ENCODE data around the gene CD3G.
"Not testable (repeated sequence)": the region's sequence is repeated elsewhere in the genome, so short reads cannot be mapped to it uniquely, and the experiment has no call there.

CD3G gene

DNA sequence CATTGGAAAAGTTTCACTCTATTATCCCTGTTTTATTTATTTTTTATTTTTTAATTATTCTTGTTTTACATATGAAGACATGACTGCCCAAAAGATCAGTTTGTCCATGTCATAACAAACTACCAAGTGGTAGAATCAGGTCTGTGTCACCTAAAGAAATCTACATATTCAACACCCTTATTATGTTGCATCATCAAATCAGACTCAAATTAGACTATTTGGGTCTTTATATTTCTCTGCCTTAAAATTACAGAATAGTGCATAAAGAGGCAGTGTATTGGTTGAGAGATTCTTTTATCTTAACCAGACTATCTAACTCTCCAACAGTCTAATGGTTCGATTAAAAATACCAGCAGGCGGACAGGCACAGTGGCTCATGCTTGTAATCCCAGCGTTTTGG, 38.8 kb downstream of the CD3G start:
- FAIRE-seq, result no peak

DNA sequence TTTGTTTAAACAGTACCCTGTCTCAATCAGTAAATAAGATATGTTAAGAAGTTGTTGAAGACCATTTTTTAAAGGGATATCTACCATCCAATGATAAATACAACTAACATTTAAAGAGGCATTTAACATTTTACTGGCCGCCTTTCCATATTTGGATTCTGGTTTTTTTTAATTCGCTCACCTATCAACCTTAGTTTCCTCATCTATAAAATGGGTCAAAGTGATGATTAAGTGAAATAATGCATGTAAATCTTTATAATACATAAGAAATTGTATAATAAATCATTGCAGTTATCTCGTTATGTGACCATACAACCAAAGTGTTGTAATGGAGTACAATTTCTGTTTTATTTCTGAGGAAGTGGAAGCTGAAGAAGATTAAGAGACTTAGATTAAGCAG, 39.5 kb downstream of the CD3G start:
- FAIRE-seq, result no peak

DNA sequence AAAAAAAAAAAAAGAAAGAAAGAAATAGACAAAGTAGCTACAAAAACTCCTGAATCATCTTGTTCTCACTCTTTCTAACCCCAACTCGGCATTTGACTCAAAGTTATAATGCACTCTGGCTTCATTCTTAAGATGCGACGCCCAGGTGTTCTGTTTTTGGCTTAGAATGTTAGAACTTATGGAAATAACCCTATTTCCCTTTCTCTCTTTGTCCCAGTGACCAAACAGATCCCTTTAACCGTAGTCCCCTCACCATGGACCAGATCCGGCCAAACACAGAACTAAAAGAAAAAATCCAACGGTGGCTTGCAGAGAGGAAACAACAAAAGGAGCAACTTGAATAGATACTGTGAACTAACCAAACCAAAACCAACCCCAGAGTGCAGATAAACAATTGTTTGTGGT, 52.0 kb downstream of the CD3G start:
- FAIRE-seq, result no peak

DNA sequence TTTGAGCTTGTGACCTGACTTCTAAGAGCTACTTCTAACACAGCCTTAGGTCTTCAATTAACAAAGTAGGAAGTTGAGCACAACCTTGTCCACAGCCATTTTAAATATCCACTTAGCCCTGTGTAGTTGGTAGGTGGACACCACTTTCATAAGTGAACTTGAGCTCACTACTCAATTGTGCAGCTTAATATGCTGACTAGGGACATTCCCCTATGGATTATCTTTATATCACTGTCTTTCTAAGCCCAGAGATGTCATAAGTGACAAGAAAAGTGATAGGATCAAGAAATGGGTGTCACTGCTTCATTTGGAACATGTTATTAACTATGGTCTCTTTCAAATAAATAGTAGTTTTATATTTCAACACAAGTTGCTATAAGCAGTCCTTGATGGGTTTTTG, 53.3 kb downstream of the CD3G start:
- FAIRE-seq, result no peak

DNA sequence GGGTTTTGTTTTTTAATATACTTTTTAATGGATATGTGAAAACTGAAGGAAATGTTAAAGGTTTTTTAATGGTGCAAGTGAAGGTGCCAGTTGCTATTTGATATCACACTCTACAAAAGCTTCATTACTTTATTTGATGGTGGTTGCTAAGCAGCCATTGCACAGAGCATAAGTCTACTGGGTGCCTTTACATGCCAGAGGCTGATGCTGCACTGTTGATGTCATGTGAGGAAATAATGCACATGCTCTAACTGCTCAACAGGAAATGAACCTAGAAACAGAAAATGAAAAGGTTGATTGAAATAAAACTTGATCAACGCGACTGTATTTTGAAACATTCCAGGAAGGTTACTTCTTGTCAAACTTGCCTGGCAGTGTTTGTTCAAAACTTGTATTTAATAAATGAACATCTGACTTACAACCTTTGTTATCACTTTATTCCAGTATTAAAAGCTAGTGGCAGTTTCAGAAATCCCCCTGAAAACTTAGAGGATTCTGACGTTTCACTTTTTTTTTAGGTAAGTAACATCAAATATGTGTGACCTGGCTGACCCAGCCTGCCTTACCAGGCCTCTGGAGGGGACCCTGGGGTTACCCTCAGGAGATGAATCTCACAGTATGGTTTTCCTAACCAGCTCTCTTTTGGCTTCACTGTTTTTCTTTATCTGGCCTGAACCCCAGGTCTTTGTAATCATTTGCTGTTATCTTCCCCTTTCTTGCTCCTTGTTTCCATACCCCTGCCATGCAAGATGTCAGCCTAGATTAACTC, 54.8 kb downstream of the CD3G start:
- FAIRE-seq, result no peak

DNA sequence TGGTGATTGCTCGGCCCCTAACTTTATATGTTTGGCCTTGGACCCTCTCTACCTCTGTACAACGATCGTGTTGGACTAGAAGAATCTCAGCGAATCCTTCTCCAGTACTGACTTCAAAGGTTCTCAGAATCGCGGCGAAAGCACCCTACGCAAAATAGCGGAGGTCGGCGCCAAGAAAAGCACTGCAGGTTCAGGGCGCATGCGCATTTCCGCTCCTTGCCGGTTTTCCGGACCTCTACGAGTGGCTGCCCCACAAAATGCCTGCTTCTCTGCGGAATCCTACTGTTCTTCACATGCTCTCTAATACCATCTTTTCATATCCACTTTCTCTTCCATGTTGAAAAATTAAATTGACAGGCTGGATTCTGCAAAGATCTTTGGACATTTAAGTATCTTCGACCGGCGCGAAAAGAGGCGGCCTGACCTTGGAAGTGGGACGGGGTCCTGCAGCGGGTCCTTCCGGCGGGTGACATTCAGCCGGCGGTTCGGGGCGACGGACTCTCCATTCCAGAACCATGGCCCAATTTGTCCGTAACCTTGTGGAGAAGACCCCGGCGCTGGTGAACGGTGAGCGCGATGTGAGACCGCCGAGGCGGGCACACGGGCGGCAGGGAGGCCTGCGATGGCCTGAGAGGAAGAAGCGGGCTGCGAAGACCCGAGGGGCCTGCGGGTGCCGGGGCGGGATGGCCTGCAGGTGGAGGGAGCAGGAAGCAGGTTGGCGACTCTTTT, 57.2 kb downstream of the CD3G start, which contains the start of gene ATP5MG:
Gene ATP5MG, plus strand, starts transcription at position 456 of the 729 bp plus-strand sequence. Its CDS starts 60 bp downstream, at position 516.
- no peak for FAIRE-seq

DNA sequence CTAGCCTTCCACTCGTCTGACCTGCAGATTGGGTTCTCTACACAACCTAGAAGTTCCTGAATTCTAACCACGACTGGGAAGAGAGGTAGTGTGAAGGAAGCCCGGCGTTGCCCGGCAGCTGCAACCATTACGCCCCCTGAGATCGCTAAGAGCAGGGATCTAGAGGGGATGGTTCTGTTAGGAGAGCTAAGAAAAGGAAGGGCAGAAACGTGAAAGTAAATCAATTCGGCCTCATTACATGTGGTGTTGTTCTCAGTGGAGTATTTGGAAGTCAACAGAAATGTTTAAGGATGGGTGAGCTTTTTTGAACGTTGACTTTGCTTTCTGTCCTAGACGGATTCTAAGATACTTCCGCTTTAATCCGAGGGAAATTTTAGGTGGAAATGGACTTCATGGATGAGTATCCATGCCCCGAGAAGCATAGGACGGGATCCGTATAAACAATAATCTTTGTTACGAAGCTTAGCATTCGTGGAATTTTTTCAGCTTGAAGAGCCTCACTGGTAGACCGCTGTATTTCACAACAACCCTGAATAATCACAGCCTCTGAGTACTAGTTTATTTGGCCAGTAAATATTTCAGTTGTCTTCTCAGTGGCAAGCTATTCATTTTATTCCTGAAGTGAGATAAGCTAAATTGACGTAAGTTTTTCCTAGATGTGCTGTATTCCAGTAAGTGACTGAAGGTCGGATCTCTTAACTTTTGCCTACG, 57.9 kb downstream of the CD3G start:
- no peak for FAIRE-seq

DNA sequence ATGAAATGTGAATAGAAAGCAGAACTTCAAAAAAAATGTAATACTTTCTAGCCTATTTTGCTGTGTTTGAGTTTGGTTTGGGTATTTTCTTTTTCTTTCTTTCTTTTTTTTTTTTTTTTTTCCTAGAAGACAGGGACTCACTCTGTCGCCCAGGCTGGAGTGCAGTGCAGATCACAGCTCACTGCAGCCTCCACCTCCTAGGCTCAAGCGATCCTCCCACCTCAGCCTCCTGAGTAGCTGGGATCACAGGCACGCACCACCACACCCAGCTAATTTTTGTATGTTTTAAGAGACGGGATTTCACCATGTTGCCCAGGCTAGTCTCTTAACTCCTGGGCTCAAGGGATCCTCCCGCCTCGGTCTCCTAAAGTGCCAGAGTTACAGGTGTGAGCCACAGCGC, 58.5 kb downstream of the CD3G start:
- not testable (repeated sequence) for FAIRE-seq

Data from colon (tissue), 2 donors.